Measurements from ENCODE around the gene SNX33. TPM values are rescaled to one million over a fixed set of nuclear protein-coding genes. Genes with fewer than 3 reads are reported as not detected.

SNX33 gene
- total RNA-seq, 1 donor from 2014 or later = 15.0 TPM

- no peak for TF ChIP-seq CTCF (IDR thresholded peaks at IDR 0.05; ENCODE audit: insufficient read depth, low read length, severe bottlenecking)
- Histone ChIP-seq H3K27me3 (ENCODE audit: control insufficient read depth, insufficient read depth, low read length) (no peaks in the 10 kb centered on the region), H3K4me3 (ENCODE audit: low read depth, low read length) (no peak overlapping the region), H3K36me3 (ENCODE audit: control insufficient read depth, insufficient read depth, low read length) (peaks cover 4% of the 10 kb centered on the region)
- FAIRE-seq (no peak), DNase-seq (ENCODE audit: low read depth) (no peak)
Measured at GRCh38 chr15:75662823-75663519, 15.3 kb downstream of the SNX33 start.

GRCh38 chr15:75663931-75664421 lies 16.3 kb downstream of the SNX33 start:
- DNase-seq (ENCODE audit: low read depth) (peak; percentile 73), FAIRE-seq (no peak)
- no peak for TF ChIP-seq CTCF (IDR thresholded peaks at IDR 0.05; ENCODE audit: insufficient read depth, low read length, severe bottlenecking)
- Histone ChIP-seq H3K4me3 (ENCODE audit: low read depth, low read length) (no peak overlapping the region), H3K36me3 (ENCODE audit: control insufficient read depth, insufficient read depth, low read length) (peaks cover 1% of the 10 kb centered on the region), H3K27me3 (ENCODE audit: control insufficient read depth, insufficient read depth, low read length) (no peaks in the 10 kb centered on the region)

GRCh38 chr15:75666823-75667501 lies 19.2 kb downstream of the SNX33 start:
- peak; percentile 100 for DNase-seq (ENCODE audit: low read depth)
- Histone ChIP-seq H3K4me3 (ENCODE audit: low read depth, low read length) (no peak overlapping the region), H3K36me3 (ENCODE audit: control insufficient read depth, insufficient read depth, low read length) (peaks cover 1% of the 10 kb centered on the region), H3K27me3 (ENCODE audit: control insufficient read depth, insufficient read depth, low read length) (no peaks in the 10 kb centered on the region)
- TF ChIP-seq CTCF (IDR thresholded peaks at IDR 0.05; ENCODE audit: insufficient read depth, low read length, severe bottlenecking) = no peak
- FAIRE-seq = no peak

GRCh38 chr15:75669191-75669878 lies 21.6 kb downstream of the SNX33 start:
- no peak overlapping the region for H3K4me3 ChIP-seq (ENCODE audit: low read depth, low read length)
- peaks cover 1% of the 10 kb centered on the region for H3K36me3 ChIP-seq (ENCODE audit: control insufficient read depth, insufficient read depth, low read length)
- DNase-seq (ENCODE audit: low read depth) (peak; percentile 99), FAIRE-seq (peak; percentile 84)
- TF ChIP-seq CTCF (IDR thresholded peaks at IDR 0.05; ENCODE audit: insufficient read depth, low read length, severe bottlenecking) = no peak
- H3K27me3 ChIP-seq (ENCODE audit: control insufficient read depth, insufficient read depth, low read length) = no peaks in the 10 kb centered on the region

- no peak for DNase-seq (ENCODE audit: low read depth)
- no peak overlapping the region for H3K4me3 ChIP-seq (ENCODE audit: low read depth, low read length)
- peaks cover 1% of the 10 kb centered on the region for H3K36me3 ChIP-seq (ENCODE audit: control insufficient read depth, insufficient read depth, low read length)
- H3K27me3 ChIP-seq (ENCODE audit: control insufficient read depth, insufficient read depth, low read length) = no peaks in the 10 kb centered on the region
- no peak for FAIRE-seq
- no peak for TF ChIP-seq CTCF (IDR thresholded peaks at IDR 0.05; ENCODE audit: insufficient read depth, low read length, severe bottlenecking)
Measured at GRCh38 chr15:75669879-75670212, 22.1 kb downstream of the SNX33 start.
